ENCODE data around the gene ITPA.
A peak's percentile ranks its signal among the peaks of the same experiment; 100 is the strongest.

ITPA gene

DNA sequence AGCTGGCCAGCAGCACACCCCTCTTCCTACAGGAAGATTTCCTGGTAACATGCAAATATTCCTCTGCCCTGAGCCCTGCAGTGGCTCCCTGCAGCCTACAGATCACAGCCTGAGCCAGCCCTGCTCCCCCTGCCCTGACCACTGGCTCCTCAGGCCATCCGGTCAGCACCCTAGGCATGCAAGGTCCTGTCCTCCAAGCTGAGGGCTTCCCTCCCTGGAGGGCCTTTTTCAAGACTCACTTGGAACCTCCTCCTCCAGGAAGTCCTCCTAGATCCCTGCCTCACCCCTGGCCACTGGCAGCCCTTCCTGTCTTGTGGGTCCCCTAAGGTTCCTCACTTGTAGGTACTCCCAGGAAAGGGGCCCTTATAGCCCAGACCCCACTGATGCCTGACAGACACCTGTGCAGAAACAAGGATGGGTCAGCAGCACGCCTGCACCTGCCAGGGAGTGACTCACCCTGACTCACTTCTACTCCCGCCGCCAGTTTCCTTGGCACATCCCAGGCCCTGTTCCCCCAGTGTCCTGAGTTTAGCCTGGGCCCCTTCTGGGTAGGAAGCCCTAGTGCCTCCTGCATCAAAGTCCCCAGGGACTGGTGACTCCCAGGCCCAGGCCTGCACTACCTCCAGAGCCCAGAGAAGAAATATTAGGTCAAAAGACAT is 26.5 kb downstream of the ITPA start:
- DNase-seq (ENCODE audit: low spot score in 2 of 2) = no peak

DNA sequence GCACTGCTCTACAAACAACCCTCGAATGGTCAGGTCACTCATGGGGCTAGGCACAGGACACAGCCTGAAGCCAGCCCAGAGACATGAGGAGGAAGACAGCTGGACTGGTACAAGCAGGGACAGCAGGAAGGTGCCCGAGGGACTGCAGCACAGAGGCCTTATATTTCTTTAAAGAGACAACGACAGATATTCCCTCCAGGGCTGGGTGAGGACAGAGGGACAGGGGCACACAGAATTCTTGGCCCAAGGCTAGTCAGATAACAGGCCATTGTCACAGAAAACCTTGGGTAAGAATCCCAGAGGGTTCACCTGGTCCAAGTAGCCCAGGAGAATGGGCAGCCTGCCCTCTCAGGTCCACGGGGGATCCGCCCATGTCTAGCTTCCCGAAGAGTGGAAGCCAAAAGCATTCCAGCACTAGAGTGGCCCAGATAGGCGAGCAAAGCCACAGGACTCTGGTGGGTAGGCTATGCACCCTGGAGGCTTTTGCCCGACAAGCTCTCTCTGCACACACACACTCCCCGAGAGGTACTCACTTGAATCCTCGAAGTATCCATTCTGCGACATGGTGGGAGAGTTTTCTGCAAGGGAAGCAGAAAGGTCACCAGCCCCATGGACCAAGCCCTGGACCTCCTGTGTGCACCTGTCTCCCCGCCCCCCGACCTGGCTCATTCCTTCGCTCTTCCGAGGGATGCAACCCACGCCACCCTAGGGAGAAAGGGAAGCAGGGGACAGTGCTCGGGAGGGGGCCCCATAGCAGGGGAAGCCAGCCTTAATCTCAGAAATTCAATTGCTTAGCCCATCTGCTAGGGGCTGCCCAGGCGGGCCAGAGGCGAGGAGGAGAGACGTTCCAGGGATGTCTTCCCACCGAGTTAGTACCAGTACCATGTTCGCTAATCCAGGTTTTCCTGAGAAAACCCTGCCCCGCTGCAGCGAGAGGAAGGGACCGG is 28.0 kb downstream of the ITPA start:
- Mint-ChIP-seq H3K27me3 (peaks cover 30% of the 10 kb centered on the region), H3K9me3 (no peaks in the 10 kb centered on the region), H3K4me1 (peaks cover 9% of the 10 kb centered on the region), H3K4me3 (peak overlapping the region; percentile 76), H3K36me3 (peaks cover 1% of the 10 kb centered on the region), H3K27ac (no peak overlapping the region)
- no peak for DNase-seq (ENCODE audit: low spot score in 2 of 2)
- ATAC-seq (ENCODE audit: low read depth) = no peak

More for the DNA sequence above, 26.5 kb downstream of the ITPA start:
- H3K36me3 Mint-ChIP-seq = peaks cover 1% of the 10 kb centered on the region
- H3K27me3 Mint-ChIP-seq = peaks cover 26% of the 10 kb centered on the region
- H3K27ac Mint-ChIP-seq = no peak overlapping the region
- peaks cover 9% of the 10 kb centered on the region for H3K4me1 Mint-ChIP-seq
- no peaks in the 10 kb centered on the region for H3K9me3 Mint-ChIP-seq
- H3K4me3 Mint-ChIP-seq = no peak overlapping the region
- ATAC-seq (ENCODE audit: low read depth) = no peak

DNA sequence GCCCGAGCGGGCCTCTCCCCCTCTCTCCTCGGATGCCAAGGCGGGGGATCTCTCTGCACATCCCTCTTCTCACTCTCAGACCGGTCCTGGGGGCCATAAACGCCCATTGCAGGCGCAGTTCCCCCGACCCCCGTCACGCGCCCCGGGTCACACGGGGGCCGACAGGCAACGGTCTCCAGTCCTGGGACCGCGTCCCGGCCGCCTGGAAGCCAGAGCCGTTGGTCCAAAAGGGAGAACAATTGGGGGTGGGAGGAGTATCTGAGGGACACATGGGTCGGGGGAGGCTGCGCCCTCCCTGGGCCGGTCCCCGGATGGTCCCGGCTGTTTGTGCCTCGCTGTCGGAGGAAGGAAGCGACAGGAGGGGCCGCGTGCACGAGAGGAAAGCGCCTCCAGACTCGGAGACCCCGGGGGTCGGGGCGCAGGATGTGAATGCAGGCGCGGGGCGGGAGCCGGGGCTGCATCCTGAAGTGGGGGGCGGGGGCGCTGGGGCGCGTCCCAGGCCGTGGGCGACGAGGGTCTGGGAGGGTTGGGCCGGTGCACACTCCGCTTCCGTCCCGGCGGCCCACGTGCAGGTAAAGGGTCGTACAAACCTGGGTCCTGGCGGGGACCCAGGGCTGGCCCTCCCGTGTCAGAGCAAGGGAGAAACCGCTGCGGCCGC is 28.8 kb downstream of the ITPA start:
- Mint-ChIP-seq H3K9me3 (no peaks in the 10 kb centered on the region), H3K4me1 (peaks cover 9% of the 10 kb centered on the region), H3K27me3 (peaks cover 30% of the 10 kb centered on the region), H3K27ac (no peak overlapping the region), H3K4me3 (peak overlapping the region; percentile 83), H3K36me3 (peaks cover 1% of the 10 kb centered on the region)
- peak; percentile 9 for ATAC-seq (ENCODE audit: low read depth)
- no peak for DNase-seq (ENCODE audit: low spot score in 2 of 2)

DNA sequence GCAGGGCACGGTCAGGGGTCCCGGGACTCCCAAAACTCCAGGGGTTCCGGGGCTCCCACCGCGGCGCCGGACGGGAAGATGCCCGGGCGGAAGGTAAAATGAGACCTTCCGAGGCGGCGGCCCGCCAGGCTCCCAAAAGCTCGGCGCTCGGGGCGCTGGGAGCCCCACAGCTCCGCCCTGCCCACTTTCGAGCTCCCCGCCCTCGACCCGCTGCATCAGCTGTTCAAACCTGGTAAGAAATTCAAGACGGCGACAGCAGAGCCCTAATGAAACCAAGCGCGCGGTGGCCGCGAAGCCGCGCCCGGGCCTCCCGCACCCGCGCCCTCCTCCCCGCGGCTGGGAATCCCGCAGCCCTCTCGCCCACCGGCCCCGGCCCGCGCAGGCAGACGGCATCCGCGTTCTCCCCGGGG is 29.3 kb downstream of the ITPA start:
- H3K27me3 Mint-ChIP-seq = peaks cover 30% of the 10 kb centered on the region
- H3K9me3 Mint-ChIP-seq = no peaks in the 10 kb centered on the region
- peak overlapping the region; percentile 83 for H3K4me3 Mint-ChIP-seq
- peaks cover 9% of the 10 kb centered on the region for H3K4me1 Mint-ChIP-seq
- H3K27ac Mint-ChIP-seq = no peak overlapping the region
- DNase-seq (ENCODE audit: low spot score in 2 of 2) = peak; percentile 34 to 49
- ATAC-seq (ENCODE audit: low read depth) = peak; percentile 77
- H3K36me3 Mint-ChIP-seq = peaks cover 1% of the 10 kb centered on the region

DNA sequence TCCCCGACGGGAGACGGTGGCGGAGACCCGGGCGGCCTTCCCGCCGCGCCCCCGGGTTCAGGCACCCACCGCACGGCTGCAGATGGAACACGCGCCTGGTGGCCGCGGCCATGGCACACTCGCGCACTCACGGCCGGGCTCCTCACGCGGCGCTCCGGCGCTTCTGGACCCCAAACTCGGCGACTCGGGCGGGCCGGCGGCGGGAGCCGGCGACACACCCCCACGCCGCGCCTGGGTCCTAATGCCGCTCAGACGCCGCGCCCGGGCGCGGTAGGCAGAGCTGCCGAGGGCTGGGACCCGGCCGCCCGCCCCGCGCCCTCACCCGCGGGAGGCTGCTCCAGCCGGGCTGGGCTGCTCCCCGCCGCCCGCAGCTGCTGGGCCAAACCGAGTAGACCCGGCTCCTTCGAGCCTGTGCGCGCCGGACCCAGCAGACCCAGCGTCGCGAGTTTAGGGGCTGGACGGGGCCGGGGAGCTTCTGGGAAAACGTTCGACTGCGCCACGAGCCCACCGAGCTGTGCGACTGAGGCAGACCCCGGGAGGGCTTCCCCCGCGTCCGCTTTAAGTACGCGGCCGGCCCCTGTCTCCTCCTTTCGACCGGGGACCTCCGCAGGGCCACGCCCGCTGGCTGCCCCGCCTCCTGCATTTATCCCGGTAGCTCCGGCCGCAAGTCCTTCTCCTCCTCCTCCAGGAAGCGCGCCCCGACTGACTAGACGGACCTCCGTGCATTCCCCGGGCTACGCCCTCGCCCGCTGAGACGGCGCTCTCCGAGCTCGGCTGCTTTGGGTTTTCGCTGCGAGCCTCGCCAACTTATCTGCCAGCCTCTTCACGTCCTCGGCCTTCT is 29.9 kb downstream of the ITPA start, which contains the start of gene SLC4A11:
Gene SLC4A11, minus strand, starts transcription at position 165 of the 841 bp plus-strand sequence. Its CDS starts 53 bp downstream, at position 112.
- Mint-ChIP-seq H3K9me3 (no peaks in the 10 kb centered on the region), H3K27me3 (peaks cover 31% of the 10 kb centered on the region), H3K4me1 (peaks cover 9% of the 10 kb centered on the region), H3K36me3 (peaks cover 1% of the 10 kb centered on the region), H3K27ac (no peak within 1 kb of the TSS), H3K4me3 (peak within 1 kb of the TSS; percentile 95)
- ATAC-seq (ENCODE audit: low read depth) (peak; percentile 73), DNase-seq (ENCODE audit: low spot score in 2 of 2) (peak; percentile 27 to 35)

DNA sequence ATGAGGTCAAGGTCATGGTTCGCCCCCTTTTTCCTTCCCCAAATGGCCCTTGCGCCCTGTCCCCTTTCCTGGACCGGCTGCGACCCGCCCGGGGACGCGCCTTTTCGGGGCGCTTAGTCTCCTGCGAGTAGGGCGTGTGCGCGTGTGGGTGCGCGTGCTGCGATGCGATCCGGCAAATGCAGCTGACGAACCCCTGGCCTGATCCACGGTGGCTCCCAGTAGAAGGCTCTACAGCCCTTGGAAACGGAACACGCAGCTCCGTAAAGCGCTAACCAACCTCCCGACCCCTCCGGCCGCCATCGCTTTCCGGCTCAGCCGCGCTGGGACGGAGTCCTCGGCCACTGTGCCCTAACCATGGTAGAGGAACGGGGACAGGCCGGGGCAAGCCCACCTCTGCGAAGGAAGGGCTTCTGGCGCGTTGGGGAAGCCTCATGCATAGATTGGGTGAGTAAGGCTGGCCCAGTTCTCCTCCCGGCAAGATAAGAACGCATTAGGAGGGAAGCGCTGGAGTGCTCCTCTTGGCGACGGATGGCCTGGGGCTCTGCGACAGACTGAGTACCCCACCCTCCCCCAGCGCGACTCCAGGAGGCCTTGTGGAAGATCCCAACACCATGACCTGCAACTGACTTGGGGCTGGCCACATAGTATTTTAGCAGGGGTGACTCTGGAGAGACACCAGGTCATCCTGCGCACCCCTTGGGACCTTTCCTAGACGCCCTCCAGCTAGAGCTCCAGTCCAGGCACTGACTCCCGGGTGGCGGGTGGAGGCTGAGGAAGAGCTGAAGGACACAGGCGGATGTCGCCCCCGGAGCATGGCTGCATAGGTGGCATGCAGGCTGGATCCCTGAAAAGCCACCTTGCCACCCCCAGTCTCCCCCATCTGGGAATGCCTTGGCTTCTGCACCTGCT is 30.8 kb downstream of the ITPA start:
- DNase-seq (ENCODE audit: low spot score in 2 of 2) (peak in 1 of 2 donors; percentile 31), ATAC-seq (ENCODE audit: low read depth) (peak; percentile 8)
- Mint-ChIP-seq H3K4me3 (peak overlapping the region; percentile 95), H3K27me3 (peaks cover 31% of the 10 kb centered on the region), H3K4me1 (peaks cover 9% of the 10 kb centered on the region), H3K36me3 (peaks cover 1% of the 10 kb centered on the region), H3K27ac (no peak overlapping the region), H3K9me3 (no peaks in the 10 kb centered on the region)

DNA sequence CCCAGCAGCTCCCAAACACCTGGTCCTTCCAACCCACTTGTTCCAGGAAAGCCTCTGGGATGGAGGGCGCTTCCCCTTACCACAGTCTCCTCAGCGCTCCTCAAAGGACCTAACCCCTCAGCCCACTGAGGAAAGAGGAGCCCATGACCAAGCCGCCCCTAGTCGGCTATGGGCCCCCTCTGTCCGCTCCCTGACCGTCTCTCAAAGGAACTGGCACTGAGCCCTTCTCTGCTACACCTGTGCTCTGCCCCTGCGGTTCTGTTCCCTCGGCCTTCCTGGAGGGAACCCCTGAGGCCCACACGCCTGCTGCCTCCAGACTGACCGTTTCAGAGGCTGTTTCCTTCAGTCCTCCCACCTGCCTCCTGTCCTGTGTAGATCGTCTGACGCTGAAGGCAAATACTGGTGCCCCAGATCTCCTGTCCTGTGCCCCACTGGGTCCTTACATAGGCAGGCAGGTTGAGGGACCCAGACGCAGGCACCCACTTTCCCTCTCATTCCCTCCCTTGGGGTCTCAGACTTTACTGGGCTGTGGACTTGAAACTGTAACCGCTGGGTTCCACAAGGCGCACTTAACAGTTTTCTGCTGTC is 31.6 kb downstream of the ITPA start:
- DNase-seq (ENCODE audit: low spot score in 2 of 2) (no peak), ATAC-seq (ENCODE audit: low read depth) (no peak)
- H3K4me3 Mint-ChIP-seq = peak overlapping the region; percentile 48

DNA sequence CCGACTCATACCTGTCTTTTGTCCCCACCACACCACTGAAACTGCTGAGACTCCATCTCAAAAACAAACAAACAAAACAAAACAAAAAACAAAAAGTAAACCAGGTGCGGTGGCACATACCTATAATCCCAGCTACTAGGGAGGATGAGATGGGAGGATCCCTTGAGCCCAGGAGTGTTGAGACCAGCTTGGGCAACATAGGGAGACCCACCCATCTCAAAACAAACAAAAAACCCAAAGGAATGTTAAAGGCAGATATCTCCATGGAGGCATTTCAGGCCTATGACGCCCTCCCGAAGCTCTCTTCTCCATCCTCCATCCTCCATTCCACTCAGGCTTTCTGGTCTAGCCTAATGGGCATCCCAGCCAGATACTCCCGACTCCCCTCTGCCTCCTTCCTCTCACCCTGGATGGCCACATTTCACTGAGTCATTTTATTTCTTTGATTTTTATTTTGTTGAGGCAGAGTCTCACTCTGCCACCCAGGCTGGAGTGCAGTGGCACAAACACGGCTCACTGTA is 32.9 kb downstream of the ITPA start:
- H3K9me3 Mint-ChIP-seq = no peaks in the 10 kb centered on the region
- H3K36me3 Mint-ChIP-seq = no peaks in the 10 kb centered on the region
- no peak for ATAC-seq (ENCODE audit: low read depth)
- peaks cover 14% of the 10 kb centered on the region for H3K27me3 Mint-ChIP-seq
- no peak overlapping the region for H3K4me3 Mint-ChIP-seq
- H3K27ac Mint-ChIP-seq = no peak overlapping the region
- H3K4me1 Mint-ChIP-seq = peaks cover 7% of the 10 kb centered on the region
- no peak for DNase-seq (ENCODE audit: low spot score in 2 of 2)

More for the DNA sequence above, 31.6 kb downstream of the ITPA start:
- peaks cover 26% of the 10 kb centered on the region for H3K27me3 Mint-ChIP-seq
- H3K27ac Mint-ChIP-seq = no peak overlapping the region
- H3K9me3 Mint-ChIP-seq = no peaks in the 10 kb centered on the region
- no peaks in the 10 kb centered on the region for H3K36me3 Mint-ChIP-seq
- peaks cover 9% of the 10 kb centered on the region for H3K4me1 Mint-ChIP-seq

DNA sequence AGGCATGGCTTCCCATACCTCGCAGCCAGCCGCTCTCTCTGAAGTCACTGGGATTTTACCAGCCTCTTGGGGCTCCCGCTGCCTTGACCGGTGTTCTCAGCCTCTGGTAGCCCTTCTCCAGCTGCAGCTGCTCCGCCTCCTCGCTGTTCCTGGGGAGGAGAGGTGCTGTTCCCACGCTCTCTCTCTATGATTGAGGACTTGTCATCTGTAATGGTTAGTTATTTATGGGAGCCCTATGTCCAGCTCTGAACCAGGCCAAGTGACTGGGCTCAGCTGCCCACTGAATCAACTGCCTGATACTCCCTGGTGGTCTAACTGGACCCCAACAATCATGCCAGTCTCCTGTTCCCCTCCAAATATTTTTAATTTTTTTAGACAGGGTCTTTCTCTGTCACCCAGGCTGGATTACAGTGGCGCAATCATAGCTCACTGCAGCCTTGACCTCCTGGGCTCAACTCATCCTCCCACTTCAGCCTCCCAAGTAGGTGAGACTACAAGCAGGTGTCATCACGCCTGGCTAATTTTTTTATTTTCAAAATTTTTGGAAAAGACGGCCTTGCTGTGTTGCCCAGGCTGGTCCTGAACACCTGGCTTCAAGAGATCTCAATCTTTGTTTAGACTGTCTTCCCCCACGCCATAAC is 34.5 kb downstream of the ITPA start:
- no peak overlapping the region for H3K4me3 Mint-ChIP-seq
- peaks cover 10% of the 10 kb centered on the region for H3K27me3 Mint-ChIP-seq

DNA sequence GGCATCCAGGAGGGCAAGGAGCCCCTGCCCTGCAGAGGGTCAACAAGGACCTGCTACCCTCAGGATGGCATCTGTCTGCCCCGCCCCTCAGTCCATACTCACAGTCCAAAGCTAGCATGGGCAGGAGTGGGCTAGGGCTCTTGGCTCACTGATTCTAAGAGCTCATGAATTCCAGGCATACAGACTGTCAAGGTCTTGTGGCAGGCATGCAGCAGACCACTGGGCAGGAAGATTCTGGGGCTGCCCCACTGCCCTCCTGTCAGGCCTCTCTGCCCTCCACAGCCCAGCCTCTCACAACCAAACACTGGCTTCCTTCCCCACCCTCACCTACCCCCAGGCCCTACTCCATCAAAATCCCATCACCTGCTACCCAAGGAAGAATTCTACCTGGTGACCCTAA is 35.3 kb downstream of the ITPA start:
- Mint-ChIP-seq H3K4me1 (peaks cover 7% of the 10 kb centered on the region), H3K9me3 (no peaks in the 10 kb centered on the region), H3K4me3 (no peak overlapping the region), H3K27ac (no peak overlapping the region), H3K36me3 (no peaks in the 10 kb centered on the region), H3K27me3 (peaks cover 8% of the 10 kb centered on the region)
- ATAC-seq (ENCODE audit: low read depth) = no peak
- no peak for DNase-seq (ENCODE audit: low spot score in 2 of 2)

More for the DNA sequence above, 34.5 kb downstream of the ITPA start:
- H3K27ac Mint-ChIP-seq = no peak overlapping the region
- DNase-seq (ENCODE audit: low spot score in 2 of 2) (no peak), ATAC-seq (ENCODE audit: low read depth) (no peak)
- H3K4me1 Mint-ChIP-seq = peaks cover 9% of the 10 kb centered on the region
- H3K36me3 Mint-ChIP-seq = no peaks in the 10 kb centered on the region
- H3K9me3 Mint-ChIP-seq = no peaks in the 10 kb centered on the region

DNA sequence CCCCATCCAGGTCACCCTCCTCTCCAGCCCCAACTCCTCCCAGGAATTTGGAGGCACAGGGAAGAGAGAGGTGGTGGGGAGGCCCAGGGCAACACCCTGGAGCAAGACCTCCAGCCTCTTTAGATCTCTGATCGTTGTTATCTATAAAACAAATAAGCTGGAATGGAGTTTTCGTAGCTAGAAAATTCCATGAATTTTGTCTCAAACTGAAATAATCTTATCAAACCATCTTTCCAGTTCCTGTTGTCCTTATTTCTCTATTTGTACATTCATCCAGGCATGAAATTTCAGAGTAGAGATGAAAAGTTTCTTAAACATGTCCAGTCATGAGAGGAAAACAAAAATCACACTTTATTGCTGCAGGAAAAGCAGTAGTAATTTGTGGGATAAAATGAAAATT is 35.9 kb downstream of the ITPA start:
- DNase-seq (ENCODE audit: low spot score in 2 of 2) (no peak), ATAC-seq (ENCODE audit: low read depth) (no peak)
- Mint-ChIP-seq H3K4me1 (peaks cover 2% of the 10 kb centered on the region), H3K4me3 (no peak overlapping the region), H3K27me3 (peaks cover 5% of the 10 kb centered on the region), H3K9me3 (no peaks in the 10 kb centered on the region), H3K27ac (no peak overlapping the region), H3K36me3 (no peaks in the 10 kb centered on the region)

DNA sequence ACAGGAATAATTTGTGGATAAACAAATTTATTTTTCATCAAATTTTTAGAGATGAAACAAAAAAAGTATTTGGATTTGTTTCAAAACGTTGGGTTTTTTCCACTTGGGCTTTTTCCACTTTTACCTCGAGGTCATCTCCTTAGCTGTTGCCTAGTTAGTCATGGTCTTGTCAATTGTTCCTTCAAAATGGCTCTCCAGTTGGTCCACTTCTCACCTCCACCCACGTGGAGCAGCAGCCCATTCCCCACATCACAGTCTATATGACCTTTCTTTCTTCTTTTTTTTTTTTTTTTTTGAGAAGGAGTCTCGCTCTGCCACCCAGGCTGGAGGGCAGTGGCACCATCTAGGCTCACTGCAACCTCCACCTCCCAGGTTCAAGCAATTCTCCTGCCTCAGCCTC is 36.4 kb downstream of the ITPA start:
- no peaks in the 10 kb centered on the region for H3K9me3 Mint-ChIP-seq
- H3K36me3 Mint-ChIP-seq = no peaks in the 10 kb centered on the region
- peaks cover 2% of the 10 kb centered on the region for H3K4me1 Mint-ChIP-seq
- DNase-seq (ENCODE audit: low spot score in 2 of 2) (no peak), ATAC-seq (ENCODE audit: low read depth) (no peak)
- peaks cover 7% of the 10 kb centered on the region for H3K27me3 Mint-ChIP-seq
- H3K4me3 Mint-ChIP-seq = no peak overlapping the region
- no peak overlapping the region for H3K27ac Mint-ChIP-seq

Measured in memory B cell (primary cell).